SK-N-SH (cell line): Measurements from ENCODE around the gene MARCHF11. TPM values are rescaled to one million over a fixed set of nuclear protein-coding genes. Genes with fewer than 3 reads are reported as not detected.

Experiments
- CTCF ChIA-PET: fragments of 300-600, 350-600 bp; formaldehyde crosslinking; extraction: SDS; loops from one replicate; lab custom pipeline; 2021; lab: Yijun Ruan, JAX
- POLR2A ChIA-PET: fragments of 350-600 bp; sonication (Branson Sonifier 250); formaldehyde crosslinking; extraction: SDS; loops from one replicate; lab custom pipeline; 2020; ENCODE audit warnings: antibody characterized with exemption, inconsistent platforms; lab: Yijun Ruan, JAX
- DNase-seq: peaks from one replicate; pipeline ENCODE4 v3.0.0; 2012
- H2AFZ ChIP-seq: fragments of 200-600 bp; sonication (generic); 2 replicates; pipeline ENCODE4 v1.8.1; 2016; ENCODE audit warnings: antibody characterized with exemption, mild to moderate bottlenecking, low read depth
- H3F3A ChIP-seq: fragments of 200-600 bp; sonication (generic); replicated peaks from 2 replicates; pipeline ENCODE3; 2016; ENCODE audit warnings: antibody characterized with exemption, mild to moderate bottlenecking; ENCODE audit not compliant: insufficient read depth
- H3K27ac ChIP-seq, 2 experiments: fragments of 200-500 bp in 1 of 2; fragments of 200-600 bp in 1 of 2; sonication (Bioruptor generic) in 1 of 2; sonication (generic), shearing (Covaris generic) in 1 of 2; 2 replicates each; pipeline versions ENCODE4 v1.5.1 to v1.6.1; 2014 to 2016; ENCODE audit warnings: low read depth in 2 of 2, inconsistent platforms in 1 of 2, low read length in 1 of 2, mild to moderate bottlenecking in 1 of 2, mixed read lengths in 1 of 2
- H3K27me3 ChIP-seq: fragments of 200-600 bp; sonication (generic), shearing (Covaris generic); 2 replicates; pipeline ENCODE4 v1.6.1; 2016; ENCODE audit warnings: mixed run types; ENCODE audit not compliant: insufficient read depth
- H3K36me3 ChIP-seq, 2 experiments: fragments of 200-500 bp in 1 of 2; fragments of 200-600 bp in 1 of 2; sonication (Bioruptor generic) in 1 of 2; sonication (generic) in 1 of 2; replicated peaks in 1 of 2; 2 replicates each; pipeline versions ENCODE3 to v1.5.1; 2014 to 2016; ENCODE audit warnings: low read length in 1 of 2, mild to moderate bottlenecking in 1 of 2; ENCODE audit not compliant: insufficient read depth in 2 of 2, control insufficient read depth in 1 of 2
- H3K4me1 ChIP-seq, 2 experiments: fragments of 200-500 bp in 1 of 2; fragments of 200-600 bp in 1 of 2; sonication (Bioruptor generic) in 1 of 2; sonication (generic), shearing (Covaris generic) in 1 of 2; 2 replicates each; pipeline versions ENCODE4 v1.5.1 to v1.6.1; 2014 to 2016; ENCODE audit warnings: low read depth in 1 of 2, low read length in 1 of 2, mixed run types in 1 of 2; ENCODE audit not compliant: insufficient read depth in 2 of 2, control insufficient read depth in 1 of 2
- H3K4me2 ChIP-seq: fragments of 200-600 bp; sonication (generic), shearing (Covaris generic); 2 replicates; pipeline ENCODE4 v1.6.1; 2017; ENCODE audit warnings: mixed run types
- H3K4me3 ChIP-seq, 2 experiments: fragments of 200-500 bp in 1 of 2; fragments of 200-600 bp in 1 of 2; sonication (Bioruptor generic) in 1 of 2; sonication (generic), shearing (Covaris generic) in 1 of 2; 2 replicates each; pipeline versions ENCODE4 v1.5.1 to v1.8.1; 2014 to 2016; ENCODE audit warnings: low read depth in 2 of 2, inconsistent platforms in 1 of 2, low read length in 1 of 2, mild to moderate bottlenecking in 1 of 2, mixed read lengths in 1 of 2, moderate library complexity in 1 of 2
- H3K79me2 ChIP-seq: fragments of 200-600 bp; sonication (generic); 2 replicates; pipeline ENCODE4 v1.8.1; 2017; ENCODE audit warnings: mild to moderate bottlenecking; ENCODE audit not compliant: insufficient read depth
- H3K9ac ChIP-seq: fragments of 200-600 bp; sonication (generic); 2 replicates; pipeline ENCODE4 v1.6.1; 2017; ENCODE audit warnings: mixed run types
- H3K9me2 ChIP-seq: fragments of 200-600 bp; sonication (generic); 2 replicates; pipeline ENCODE4 v1.6.1; 2017; ENCODE audit warnings: mixed run types
- H3K9me3 ChIP-seq: fragments of 200-600 bp; sonication (generic); 2 replicates; pipeline ENCODE4 v1.6.1; 2017; ENCODE audit warnings: mixed run types, mild to moderate bottlenecking, moderate library complexity
- H4K20me1 ChIP-seq: fragments of 200-600 bp; sonication (generic); 2 replicates; pipeline ENCODE4 v1.6.1; 2017; ENCODE audit warnings: mild to moderate bottlenecking, mixed run types; ENCODE audit not compliant: insufficient read depth
- CHD2 ChIP-seq: fragments of 150-350 bp; IDR thresholded peaks from 2 replicates; pipeline ENCODE4 v1.6.1; 2018; ENCODE audit warnings: low read length; ENCODE audit not compliant: partially characterized antibody
- EP300 ChIP-seq, 2 experiments: IDR thresholded peaks; 2 replicates each; pipeline versions ENCODE4 v1.4.0 to v1.6.1; 2012; ENCODE audit warnings: borderline replicate concordance in 1 of 2, low read depth in 1 of 2, low read length in 1 of 2
- FOXM1 ChIP-seq: IDR thresholded peaks from 2 replicates; pipeline ENCODE4 v1.4.0; 2012; ENCODE audit warnings: low read depth, mild to moderate bottlenecking
- POLR2AphosphoS5 ChIP-seq: IDR thresholded peaks from 2 replicates; pipeline ENCODE4 v1.6.1; 2012; ENCODE audit warnings: low read depth, low read length
- RFX5 ChIP-seq: IDR thresholded peaks from 2 replicates; pipeline ENCODE4 v1.6.1; 2012; ENCODE audit warnings: mild to moderate bottlenecking, improper control_type of control experiment, low read length
- RXRA ChIP-seq: IDR thresholded peaks from 2 replicates; pipeline ENCODE4 v1.4.0; 2012; ENCODE audit warnings: low read depth, mild to moderate bottlenecking, borderline replicate concordance
- SMC3 ChIP-seq: IDR thresholded peaks from 2 replicates; pipeline ENCODE4 v1.6.1; 2012; ENCODE audit warnings: low read depth, low read length, improper control_type of control experiment
- TAF1 ChIP-seq: IDR thresholded peaks from 2 replicates; pipeline ENCODE4 v1.6.1; 2012; ENCODE audit warnings: low read depth, mild to moderate bottlenecking, low read length, moderate library complexity, borderline replicate concordance
- TCF12 ChIP-seq: IDR thresholded peaks from 2 replicates; pipeline ENCODE4 v1.4.0; 2012
- TEAD4 ChIP-seq: IDR thresholded peaks from 2 replicates; pipeline ENCODE4 v1.4.0; 2012; ENCODE audit warnings: mild to moderate bottlenecking, borderline replicate concordance; ENCODE audit not compliant: insufficient read depth
- WGBS: methylation state at CpG from one replicate; pipeline ENCODE4 v1.1.6; 2017; ENCODE audit warnings: low lambda C conversion rate; 5-methylcytosine and 5-hydroxymethylcytosine counted together
- polyA plus RNA-seq, 3 experiments: library from polyadenylated mRNA; depleted of rRNA; stranded (reverse); fragments of >200 nt; gene quantifications; 2 replicates each; pipeline ENCODE4 v1.2.3, GENCODE V29; 2012
- TF ChIP-seq, protein P1 (sequence below): IDR thresholded peaks from 2 replicates; pipeline ENCODE4 v1.4.0; 2012; ENCODE audit warnings: low read depth, borderline replicate concordance
- TF ChIP-seq, protein P2 (sequence below): IDR thresholded peaks from 2 replicates; pipeline ENCODE4 v1.6.1; 2012; ENCODE audit warnings: mild to moderate bottlenecking, low read depth, low read length, moderate library complexity
- TF ChIP-seq, protein P3 (sequence below): fragments of 150-350 bp; IDR thresholded peaks from 2 replicates; pipeline ENCODE4 v1.6.1; 2016; ENCODE audit warnings: mild to moderate bottlenecking, low read depth, low read length
- TF ChIP-seq, protein P4 (sequence below): fragments of 150-350 bp; IDR thresholded peaks from 2 replicates; pipeline ENCODE4 v1.6.1; 2017; ENCODE audit warnings: antibody characterized with exemption, low read length, low read depth, borderline replicate concordance

MARCHF11 gene
- polyA plus RNA-seq, 1 of the 3 experiments (the other 2 are of a cell fraction) = 1.7 TPM

DNA sequence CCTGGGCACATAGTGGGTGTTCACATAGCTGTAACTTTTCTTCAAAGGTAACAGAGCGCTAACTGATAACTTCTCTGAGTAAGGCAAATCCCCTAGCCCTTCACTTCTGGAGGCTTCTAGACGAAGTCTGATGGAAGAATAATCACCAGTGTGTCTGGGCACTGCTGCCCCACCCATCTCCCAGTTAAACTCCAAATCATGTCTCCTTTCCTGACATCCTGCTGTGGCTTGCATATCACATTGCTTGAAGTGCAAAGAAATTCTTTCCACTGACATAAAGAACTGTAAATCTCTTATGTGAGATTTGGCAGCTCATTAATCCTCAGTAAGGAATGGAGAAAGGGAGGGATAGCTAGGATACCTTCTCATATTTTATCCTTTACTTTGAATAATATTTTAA is 74.6 kb downstream of the MARCHF11 start (continued):
- TF ChIP-seq TAF1 = no peak
- no peak for TF ChIP-seq EP300 (IDR thresholded peaks at IDR 0.05; ENCODE audit: borderline replicate concordance in 1 of 2, low read depth in 1 of 2, low read length in 1 of 2)
- TF ChIP-seq, protein P1, sequence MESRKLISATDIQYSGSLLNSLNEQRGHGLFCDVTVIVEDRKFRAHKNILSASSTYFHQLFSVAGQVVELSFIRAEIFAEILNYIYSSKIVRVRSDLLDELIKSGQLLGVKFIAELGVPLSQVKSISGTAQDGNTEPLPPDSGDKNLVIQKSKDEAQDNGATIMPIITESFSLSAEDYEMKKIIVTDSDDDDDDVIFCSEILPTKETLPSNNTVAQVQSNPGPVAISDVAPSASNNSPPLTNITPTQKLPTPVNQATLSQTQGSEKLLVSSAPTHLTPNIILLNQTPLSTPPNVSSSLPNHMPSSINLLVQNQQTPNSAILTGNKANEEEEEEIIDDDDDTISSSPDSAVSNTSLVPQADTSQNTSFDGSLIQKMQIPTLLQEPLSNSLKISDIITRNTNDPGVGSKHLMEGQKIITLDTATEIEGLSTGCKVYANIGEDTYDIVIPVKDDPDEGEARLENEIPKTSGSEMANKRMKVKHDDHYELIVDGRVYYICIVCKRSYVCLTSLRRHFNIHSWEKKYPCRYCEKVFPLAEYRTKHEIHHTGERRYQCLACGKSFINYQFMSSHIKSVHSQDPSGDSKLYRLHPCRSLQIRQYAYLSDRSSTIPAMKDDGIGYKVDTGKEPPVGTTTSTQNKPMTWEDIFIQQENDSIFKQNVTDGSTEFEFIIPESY = no peak
- no peak for TF ChIP-seq RFX5
- TF ChIP-seq TEAD4 = no peak
- TF ChIP-seq TCF12 = no peak

DNA sequence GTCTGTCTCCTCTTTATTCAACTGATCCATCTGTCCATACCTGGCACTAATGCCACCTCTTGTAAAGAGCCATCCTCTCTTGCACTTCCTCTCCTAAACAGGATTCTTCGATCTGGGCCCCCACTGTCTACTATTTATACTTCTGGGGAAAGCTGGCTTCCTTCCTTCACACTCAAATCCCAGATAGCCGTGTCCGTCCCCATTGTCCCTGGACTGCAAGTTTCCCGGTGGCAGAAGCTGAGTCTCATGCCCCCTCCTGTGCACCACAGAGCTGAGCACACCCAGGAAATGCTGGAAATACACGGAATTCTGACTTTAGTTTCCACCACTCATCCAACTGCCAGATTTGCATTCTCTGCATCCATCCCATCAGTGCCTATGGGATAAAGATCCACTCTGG is 84.0 kb downstream of the MARCHF11 start:
- no peak overlapping the region for H3K4me2 ChIP-seq
- H4K20me1 ChIP-seq = no peaks in the 10 kb centered on the region
- peaks cover 0 to 20% of the 10 kb centered on the region in 2 experiments; a peak in 2 of 4 replicates for H3K4me1 ChIP-seq
- no peak for DNase-seq
- H3K9me2 ChIP-seq = no peaks in the 10 kb centered on the region
- CTCF ChIA-PET = interaction anchor here (1.4 to 1.6 kb wide), 3 partner anchors 10 to 65 kb away, joined by 3 to 5 read pairs (median 5); no protein-coding TSS in a partner anchor
- H3K36me3 ChIP-seq = no peaks in the 10 kb centered on the region
- H3K27me3 ChIP-seq = no peaks in the 10 kb centered on the region
- H3K9ac ChIP-seq = no peak overlapping the region
- WGBS = 52% methylated on average over 5 of the region's 5 CpGs
- no peak overlapping the region for H2AFZ ChIP-seq
- no peaks in the 10 kb centered on the region for H3K79me2 ChIP-seq
- H3F3A ChIP-seq = no peaks in the 10 kb centered on the region
- POLR2A ChIA-PET = no interaction called here
- no peak overlapping the region for H3K4me3 ChIP-seq
- TF ChIP-seq CHD2 (no peak), SMC3 (no peak), RXRA (no peak), TAF1 (no peak), FOXM1 (no peak), EP300 (IDR thresholded peaks at IDR 0.05; ENCODE audit: borderline replicate concordance in 1 of 2, low read depth in 1 of 2, low read length in 1 of 2) (no peak), POLR2AphosphoS5 (no peak), RFX5 (no peak)
- TF ChIP-seq, protein P2, sequence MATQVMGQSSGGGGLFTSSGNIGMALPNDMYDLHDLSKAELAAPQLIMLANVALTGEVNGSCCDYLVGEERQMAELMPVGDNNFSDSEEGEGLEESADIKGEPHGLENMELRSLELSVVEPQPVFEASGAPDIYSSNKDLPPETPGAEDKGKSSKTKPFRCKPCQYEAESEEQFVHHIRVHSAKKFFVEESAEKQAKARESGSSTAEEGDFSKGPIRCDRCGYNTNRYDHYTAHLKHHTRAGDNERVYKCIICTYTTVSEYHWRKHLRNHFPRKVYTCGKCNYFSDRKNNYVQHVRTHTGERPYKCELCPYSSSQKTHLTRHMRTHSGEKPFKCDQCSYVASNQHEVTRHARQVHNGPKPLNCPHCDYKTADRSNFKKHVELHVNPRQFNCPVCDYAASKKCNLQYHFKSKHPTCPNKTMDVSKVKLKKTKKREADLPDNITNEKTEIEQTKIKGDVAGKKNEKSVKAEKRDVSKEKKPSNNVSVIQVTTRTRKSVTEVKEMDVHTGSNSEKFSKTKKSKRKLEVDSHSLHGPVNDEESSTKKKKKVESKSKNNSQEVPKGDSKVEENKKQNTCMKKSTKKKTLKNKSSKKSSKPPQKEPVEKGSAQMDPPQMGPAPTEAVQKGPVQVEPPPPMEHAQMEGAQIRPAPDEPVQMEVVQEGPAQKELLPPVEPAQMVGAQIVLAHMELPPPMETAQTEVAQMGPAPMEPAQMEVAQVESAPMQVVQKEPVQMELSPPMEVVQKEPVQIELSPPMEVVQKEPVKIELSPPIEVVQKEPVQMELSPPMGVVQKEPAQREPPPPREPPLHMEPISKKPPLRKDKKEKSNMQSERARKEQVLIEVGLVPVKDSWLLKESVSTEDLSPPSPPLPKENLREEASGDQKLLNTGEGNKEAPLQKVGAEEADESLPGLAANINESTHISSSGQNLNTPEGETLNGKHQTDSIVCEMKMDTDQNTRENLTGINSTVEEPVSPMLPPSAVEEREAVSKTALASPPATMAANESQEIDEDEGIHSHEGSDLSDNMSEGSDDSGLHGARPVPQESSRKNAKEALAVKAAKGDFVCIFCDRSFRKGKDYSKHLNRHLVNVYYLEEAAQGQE = no peak
- TF ChIP-seq, protein P3, sequence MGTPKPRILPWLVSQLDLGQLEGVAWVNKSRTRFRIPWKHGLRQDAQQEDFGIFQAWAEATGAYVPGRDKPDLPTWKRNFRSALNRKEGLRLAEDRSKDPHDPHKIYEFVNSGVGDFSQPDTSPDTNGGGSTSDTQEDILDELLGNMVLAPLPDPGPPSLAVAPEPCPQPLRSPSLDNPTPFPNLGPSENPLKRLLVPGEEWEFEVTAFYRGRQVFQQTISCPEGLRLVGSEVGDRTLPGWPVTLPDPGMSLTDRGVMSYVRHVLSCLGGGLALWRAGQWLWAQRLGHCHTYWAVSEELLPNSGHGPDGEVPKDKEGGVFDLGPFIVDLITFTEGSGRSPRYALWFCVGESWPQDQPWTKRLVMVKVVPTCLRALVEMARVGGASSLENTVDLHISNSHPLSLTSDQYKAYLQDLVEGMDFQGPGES = no peak
- TF ChIP-seq, protein P4, sequence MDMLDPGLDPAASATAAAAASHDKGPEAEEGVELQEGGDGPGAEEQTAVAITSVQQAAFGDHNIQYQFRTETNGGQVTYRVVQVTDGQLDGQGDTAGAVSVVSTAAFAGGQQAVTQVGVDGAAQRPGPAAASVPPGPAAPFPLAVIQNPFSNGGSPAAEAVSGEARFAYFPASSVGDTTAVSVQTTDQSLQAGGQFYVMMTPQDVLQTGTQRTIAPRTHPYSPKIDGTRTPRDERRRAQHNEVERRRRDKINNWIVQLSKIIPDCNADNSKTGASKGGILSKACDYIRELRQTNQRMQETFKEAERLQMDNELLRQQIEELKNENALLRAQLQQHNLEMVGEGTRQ = no peak
- no peak overlapping the region; a peak in 1 of 4 replicates for H3K27ac ChIP-seq
- no peaks in the 10 kb centered on the region for H3K9me3 ChIP-seq
